Stimulated activated CD4-positive, alpha-beta T cell treated with anti-CD3 and anti-CD28 coated beads, TNF-alpha, amount 100 ng/mL, for 48 hours (primary cell): ENCODE measurements around the gene MROH2A.
"Not testable (repeated sequence)": the region's sequence is repeated elsewhere in the genome, so short reads cannot be mapped to it uniquely, and the experiment has no call there.

Source experiments
- DNase-seq, 3 donors: peaks; one replicate each; pipeline ENCODE4 v3.0.0-alpha.2; 2020; ENCODE audit warnings: low read depth in 3 of 3

MROH2A gene

DNA sequence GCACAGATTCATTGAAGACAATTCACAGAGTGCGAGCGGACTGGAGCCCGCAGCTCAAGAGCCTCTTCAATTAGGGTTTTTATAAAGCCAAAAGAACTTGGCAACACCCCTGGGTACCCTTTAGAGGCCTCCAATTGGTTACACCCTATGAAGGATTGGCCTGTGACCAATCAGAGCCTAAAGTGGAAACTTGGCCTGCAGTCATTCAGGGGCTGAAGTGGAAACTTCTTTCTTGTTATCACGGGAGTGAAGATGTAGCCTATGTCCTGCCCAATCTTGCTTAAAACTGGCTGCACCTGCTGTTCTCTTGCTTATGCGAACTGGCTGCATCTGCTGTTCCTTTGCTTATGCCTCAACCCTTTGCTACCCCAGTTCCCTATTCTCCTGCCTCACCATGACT is 78.1 kb downstream of the MROH2A start:
- no peak for DNase-seq

- peak; percentile 35 to 42 (median 42) for DNase-seq
These were observed 79.5 kb downstream of the MROH2A start for GRCh38 chr2:233857511-233858141.

DNA sequence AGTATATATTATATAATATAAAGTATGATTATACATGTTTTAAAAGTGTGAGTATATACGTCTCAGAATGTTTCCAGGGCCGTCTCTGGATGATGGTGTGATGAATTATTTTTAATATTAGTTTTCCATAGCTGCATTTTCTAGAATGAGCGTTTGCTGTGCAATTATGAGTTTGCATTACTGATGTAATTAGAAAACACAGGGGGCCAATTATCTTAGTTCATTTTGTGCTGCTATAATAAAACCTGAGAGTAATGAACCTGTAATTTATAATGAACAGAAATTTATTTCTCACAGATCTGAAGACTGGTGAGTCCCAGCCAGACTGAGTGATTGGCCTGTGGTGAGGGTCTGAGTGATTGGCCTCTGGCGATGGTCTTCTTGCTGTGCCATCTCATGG is 80.2 kb downstream of the MROH2A start:
- no peak for DNase-seq

GRCh38 chr2:233862261-233862768 is 84.2 kb downstream of the MROH2A start:
- no peak for DNase-seq

GRCh38 chr2:233865838-233866237 is 87.7 kb downstream of the MROH2A start:
- no peak for DNase-seq

DNA sequence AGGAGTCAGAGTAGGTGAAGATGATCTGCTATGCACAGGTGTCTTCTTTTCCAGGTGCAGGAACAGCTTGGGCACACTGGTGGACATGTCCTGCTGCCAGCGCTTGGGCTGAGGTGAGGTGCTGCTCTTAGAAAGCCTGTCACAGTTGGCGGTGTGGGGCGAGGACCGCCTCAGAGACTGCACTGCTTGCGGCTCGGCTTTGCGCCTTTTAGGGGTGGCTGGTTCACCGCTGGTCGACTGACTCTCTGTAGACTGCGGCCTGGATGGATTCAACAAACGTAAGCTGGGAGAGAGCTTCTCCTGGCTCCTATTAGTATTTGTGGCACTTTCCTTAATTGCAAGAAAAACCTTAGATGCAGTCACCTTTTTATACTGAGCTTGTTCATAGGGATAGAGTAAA is 88.3 kb downstream of the MROH2A start:
- DNase-seq: no peak

GRCh38 chr2:233867993-233868532 is 89.9 kb downstream of the MROH2A start, which contains the start of gene MSL3B:
Gene MSL3B, minus strand, starts transcription at chr2:233868386.
- peak; percentile 21 to 37 (median 31) for DNase-seq

DNA sequence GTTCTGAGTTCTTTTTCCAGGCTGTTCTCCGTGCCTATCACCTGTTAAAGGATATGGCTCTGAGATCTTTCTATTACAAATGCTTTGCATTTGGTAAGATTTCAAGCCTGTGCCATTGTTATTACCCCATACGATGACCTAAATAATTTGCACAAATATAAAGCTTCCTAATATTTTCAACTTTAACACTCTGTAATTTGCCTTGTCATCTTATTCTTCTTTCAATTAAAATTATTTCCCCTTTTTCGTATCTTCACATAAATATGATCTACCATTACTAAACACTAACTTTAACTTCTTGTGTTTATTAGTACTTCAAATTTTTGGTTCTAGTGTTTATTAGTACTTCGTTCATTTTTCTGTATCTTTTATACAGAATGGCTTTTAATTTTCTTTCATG is 93.3 kb downstream of the MROH2A start:
- no peak for DNase-seq

- DNase-seq: not testable (repeated sequence)
These were observed 94.0 kb downstream of the MROH2A start for GRCh38 chr2:233872125-233872524.

DNA sequence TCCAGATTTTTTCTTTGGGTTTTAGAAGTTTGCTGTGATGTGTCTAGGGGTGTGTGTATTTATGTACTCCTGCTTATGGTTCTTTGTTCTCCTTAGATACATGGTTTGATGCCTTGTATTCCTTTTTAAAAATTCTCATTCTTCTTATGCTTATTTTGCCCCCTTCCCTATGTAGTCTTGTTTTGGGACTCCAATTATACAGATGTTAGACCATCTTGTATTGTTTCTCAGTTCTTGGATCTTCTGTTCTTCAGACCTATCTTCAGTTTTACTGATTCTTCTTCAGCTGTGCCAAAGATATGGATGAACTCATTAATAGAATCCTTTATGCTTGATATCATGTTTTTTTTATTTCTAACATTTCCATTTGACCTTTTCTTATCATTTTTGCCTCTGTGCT is 104.2 kb downstream of the MROH2A start:
- no peak for DNase-seq
